Activated T-helper 1 cell treated with anti-CD3 and anti-CD28 coated beads, Interleukin-12 subunit alpha, Interleukin-12 subunit beta, Interleukin-2, Interleukin-4 antibody, amounts not matched to agents 30 ng/mL and 10 ng/mL and 1 ng/mL, durations not matched to agents 14 hours and 24 hours and 36 hours (primary cell): ENCODE measurements around the gene PRXL2C. TPM values are rescaled to one million over a fixed set of nuclear protein-coding genes. Genes with fewer than 3 reads are reported as not detected.

ENCODE experiments used
- total RNA-seq: library from RNA; stranded (reverse); gene quantifications from 2 replicates; pipeline ENCODE4 v1.2.3, GENCODE V29; 2022

Gene PRXL2C
- total RNA-seq, 1 donor from 2014 or later: 8.1 TPM

Other genes with a start within 250 kb of the PRXL2C start
- gene ZNF367, start 236.9 kb downstream of the PRXL2C start, total RNA-seq: 21.8 and 22.0 TPM in 2 replicates
- 10.8 and 11.1 TPM in 2 replicates for gene HABP4, start 205.1 kb downstream of the PRXL2C start, total RNA-seq
- gene CDC14B, start 35.5 kb downstream of the PRXL2C start, total RNA-seq: 1.1 and 1.4 TPM in 2 replicates
- 8.8 and 10.0 TPM in 2 replicates for gene ZNF510, start 122.8 kb upstream of the PRXL2C start, total RNA-seq
- gene ZNF782, start 199.2 kb upstream of the PRXL2C start, total RNA-seq: 3.8 and 4.4 TPM in 2 replicates